Measurements from ENCODE around the gene TMEM8B.
"Not testable (repeated sequence)": the region's sequence is repeated elsewhere in the genome, so short reads cannot be mapped to it uniquely, and the experiment has no call there.

DNA sequence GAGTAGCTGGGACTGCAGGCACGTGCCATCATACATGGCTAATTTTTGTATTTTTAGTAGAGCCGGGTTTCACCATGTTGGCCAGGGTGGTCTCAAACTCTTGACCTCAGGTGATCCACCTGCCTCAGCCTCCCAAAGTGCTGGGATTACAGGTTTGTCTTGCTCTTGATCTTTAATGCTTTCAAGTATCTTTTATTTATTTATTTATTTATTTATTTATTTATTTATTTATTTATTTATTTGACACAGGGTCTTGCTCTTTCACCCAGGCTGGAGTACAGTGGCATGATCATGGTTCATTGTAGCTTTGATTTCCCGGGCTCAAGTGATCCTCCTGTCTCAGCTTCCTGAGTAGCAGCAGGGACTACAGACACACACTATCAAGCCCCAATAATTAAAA lies 55.9 kb downstream of the TMEM8B start:
- not testable (repeated sequence) for TF ChIP-seq ARNT (IDR thresholded peaks at IDR 0.05); FOXM1 (IDR thresholded peaks at IDR 0.05; ENCODE audit: borderline replicate concordance); CTBP1 (IDR thresholded peaks at IDR 0.05; ENCODE audit: borderline replicate concordance); ZNF384 (IDR thresholded peaks at IDR 0.05); L3MBTL2 (conservative IDR thresholded peaks at IDR 0.05); LEF1 (IDR thresholded peaks at IDR 0.05; ENCODE audit: borderline replicate concordance); FOXA1 (IDR thresholded peaks at IDR 0.05); BHLHE40 (IDR thresholded peaks at IDR 0.05; ENCODE audit: borderline replicate concordance); SUZ12 (IDR thresholded peaks at IDR 0.05); SP1 (IDR thresholded peaks at IDR 0.05); NFRKB (IDR thresholded peaks at IDR 0.05)
